CD4-positive, alpha-beta T cell treated with Interleukin-12 subunit alpha and Interleukin-12 subunit beta, for 1 hour (primary cell): ENCODE data around the gene MORC4.
A peak's percentile ranks its signal among the peaks of the same experiment; 100 is the strongest.

Source experiments
- DNase-seq: peaks from one replicate; pipeline ENCODE4 v3.0.0-alpha.2; 2020

The MORC4 gene

DNA sequence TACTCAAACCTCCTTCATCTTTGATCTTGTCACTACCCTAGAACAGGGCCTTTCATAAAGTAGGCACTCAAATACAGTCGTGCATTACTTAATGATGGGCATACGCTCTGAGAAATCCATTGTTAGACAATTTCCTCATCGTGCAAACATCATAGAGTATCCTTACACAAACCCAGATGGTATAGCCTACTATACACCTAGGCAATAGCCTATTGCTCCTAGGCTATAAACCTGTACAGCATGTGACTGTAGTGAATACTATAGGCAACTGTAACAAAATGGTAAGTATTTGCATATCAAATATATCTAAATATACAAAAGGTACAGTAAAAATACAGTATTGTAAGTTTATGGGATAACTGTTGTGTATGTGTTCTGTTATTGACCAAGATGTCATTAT, 47.9 kb downstream of the MORC4 start:
- DNase-seq: no peak

DNA sequence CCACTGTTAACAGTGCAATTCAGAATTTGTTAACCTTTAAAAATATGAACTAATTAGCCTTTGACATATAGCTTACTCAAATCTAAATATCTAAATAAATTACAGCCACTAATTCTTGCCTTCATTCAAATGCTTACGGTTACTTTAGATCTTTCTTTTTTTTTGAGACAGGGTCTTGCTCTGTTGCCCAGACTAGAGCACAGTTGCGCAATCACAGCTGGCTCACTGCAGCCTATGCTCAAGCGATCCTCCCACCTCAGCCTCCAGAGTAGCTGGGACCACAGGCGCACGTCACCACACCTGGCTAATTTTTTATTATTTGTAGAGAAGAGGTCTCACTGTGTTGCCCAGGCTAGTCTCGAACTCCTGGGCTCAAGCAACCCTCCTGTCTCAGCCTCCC, 48.8 kb downstream of the MORC4 start:
- DNase-seq: no peak

DNA sequence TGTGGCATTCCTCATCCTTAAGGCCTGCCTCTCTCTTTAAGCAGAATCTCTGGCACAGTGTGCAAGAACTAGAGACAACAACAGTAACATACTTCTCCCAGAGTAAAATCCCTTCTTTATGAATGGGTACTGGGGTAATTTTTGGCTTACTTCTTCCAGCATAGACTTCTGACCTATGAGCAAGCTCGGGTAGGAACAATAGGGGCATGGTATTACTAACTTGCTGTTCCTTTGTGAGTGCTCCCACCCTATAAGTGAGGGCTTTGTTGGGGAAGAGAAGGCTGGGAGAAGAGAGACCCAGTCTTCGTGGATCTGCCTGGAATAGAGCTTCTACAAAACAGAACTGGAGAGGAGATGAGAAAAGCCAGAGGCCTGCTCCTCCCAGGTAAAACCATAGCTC, 49.6 kb downstream of the MORC4 start:
- DNase-seq: no peak

DNA sequence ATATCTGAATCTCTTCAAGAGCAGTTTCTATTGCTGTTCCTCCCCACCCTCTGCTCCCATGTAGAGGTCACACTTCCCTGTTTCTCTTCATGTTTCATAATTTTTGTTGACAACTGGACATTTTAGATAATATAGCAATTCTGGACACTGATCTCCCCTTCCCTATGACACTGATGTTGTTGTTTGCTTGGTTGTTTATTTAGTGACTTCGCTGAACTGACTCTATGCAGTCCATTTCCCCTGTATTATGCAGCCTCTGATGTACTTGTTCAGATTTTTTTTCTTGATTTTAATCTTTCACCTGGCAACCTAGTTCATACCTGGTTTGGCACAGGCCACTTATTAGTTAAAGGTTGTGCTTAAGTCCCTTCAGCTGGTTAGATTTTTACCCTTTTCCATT, 50.6 kb downstream of the MORC4 start:
- no peak for DNase-seq

DNA sequence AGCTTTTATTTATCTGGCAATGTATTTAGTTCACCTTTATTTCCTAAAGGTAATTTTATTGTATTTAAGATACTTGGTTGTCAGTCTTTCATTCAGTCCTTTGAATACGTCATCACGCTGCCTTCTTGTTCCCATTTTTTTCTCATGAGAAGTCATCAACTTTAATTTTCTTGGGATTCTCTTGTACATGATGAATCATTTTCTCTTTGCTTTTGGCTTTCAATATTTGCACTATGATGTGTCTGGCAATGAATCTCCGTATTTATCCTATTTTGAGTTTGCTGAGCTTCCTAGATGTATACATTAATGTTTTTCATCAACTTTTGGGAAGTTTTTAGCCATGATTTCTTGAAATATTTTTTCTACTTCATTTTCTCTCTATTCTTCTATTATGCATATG, 51.4 kb downstream of the MORC4 start:
- no peak for DNase-seq

DNA sequence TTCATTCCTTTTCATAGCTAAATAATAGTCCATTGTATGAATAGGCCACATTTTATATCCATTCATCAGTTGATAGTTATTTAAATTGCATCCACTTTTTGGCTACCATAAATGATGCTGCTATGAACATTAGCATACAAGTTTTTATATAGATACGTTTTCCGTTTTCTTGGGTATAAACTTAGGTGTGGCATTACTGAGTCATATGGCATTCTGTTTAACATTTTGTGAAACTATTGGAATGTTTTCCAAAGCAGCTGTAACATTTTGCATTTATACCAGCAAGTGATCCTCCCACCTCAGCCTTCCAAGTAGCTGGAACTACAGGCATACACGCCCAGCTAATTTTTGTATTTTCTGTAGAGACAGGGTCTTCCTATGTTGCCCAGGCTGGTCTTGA, 53.5 kb downstream of the MORC4 start:
- no peak for DNase-seq

DNA sequence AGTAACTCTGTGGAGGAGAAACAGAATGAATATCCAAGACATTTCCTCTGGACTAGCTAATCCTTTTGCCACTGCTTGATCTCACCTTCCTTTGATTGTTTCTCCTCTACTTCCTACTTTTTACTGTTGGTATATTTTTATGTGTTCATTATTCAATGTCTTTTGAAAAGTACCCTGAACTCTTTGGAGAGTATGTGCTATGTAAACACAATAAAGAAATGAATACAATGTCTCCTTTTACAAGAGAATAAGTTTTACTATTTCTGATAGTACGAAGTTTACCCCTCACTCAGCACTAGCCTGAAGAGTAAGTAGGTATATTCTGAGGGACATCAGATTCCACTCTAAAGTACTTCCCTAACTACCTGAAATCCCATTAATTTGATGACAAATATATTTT, 59.9 kb downstream of the MORC4 start:
- no peak for DNase-seq

DNA sequence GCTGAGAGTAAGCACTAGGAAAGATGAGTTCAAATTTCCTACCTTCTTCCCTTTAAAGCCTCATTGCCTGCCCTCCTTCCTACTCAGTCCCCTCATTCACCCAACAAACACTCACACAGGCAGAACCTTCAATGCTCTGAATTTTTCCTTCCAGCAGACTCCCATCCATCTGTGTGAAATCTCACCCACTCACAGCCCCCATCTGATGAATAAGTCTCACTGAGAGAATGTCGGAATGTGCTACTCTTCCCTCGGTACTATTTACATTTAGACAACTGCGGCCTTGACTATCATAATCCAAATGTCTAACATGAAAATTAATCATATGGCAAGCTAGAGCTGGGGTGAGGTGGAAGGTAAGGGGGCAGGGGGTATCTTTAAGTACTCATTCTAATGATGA, 60.4 kb downstream of the MORC4 start:
- DNase-seq: no peak

DNA sequence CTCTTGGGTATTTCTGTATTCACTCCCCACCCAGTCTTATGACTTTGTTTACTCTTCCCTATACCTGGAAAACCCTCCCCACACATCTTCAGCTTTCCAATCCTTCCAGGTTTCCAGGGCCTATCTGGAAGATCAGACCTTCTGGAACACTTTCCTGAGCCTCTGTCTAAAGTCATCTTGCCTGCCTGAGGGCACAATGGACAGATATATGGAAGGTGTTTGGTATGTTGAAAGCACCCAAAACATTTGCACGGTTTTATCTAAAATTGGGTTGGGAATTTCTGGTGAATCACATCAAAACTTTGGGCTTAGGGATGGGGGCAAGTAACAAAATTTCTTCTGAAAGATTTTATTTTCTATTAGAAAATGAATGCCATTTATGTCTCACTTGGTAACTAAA, 63.8 kb downstream of the MORC4 start:
- no peak for DNase-seq

DNA sequence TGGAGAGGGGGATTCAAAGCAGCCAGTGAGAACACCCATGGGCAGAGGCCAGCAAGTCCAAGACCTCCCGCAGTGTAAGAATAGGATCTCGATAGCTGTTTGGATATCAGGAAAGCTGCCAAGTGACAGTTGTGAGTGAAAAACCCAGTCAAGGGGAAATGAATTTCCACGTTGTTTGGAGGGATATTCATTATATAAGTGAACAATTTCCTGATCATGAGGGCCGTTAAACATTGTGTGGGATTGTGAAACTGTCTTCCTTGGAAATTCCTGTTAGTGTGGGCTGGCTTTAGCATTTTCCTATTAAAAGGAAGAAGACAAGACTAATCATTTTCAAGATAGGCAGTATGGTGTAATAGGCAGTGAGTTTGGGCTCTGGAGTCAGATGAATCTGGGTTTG, 64.8 kb downstream of the MORC4 start:
- no peak for DNase-seq

DNA sequence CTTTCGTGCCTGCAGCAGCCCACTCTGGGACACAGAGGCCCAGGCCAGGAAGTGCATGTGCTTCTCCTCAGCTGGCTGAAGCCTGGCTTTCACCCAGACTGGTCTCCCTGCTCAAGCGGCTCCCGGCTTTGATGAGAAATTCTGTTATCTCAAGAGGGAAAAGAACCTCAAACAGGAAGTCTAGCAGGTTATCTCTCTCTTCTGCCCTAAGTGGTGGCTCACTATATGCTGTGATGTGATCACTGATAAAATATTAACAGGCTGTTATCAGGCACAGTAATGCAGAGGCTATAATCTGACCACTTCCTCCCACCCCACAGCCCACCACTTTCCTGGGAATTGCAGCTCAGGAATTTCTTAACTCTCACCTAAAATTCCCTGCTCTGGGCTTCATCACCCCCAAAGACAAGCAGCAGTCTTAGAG, 66.5 kb downstream of the MORC4 start:
- no peak for DNase-seq

DNA sequence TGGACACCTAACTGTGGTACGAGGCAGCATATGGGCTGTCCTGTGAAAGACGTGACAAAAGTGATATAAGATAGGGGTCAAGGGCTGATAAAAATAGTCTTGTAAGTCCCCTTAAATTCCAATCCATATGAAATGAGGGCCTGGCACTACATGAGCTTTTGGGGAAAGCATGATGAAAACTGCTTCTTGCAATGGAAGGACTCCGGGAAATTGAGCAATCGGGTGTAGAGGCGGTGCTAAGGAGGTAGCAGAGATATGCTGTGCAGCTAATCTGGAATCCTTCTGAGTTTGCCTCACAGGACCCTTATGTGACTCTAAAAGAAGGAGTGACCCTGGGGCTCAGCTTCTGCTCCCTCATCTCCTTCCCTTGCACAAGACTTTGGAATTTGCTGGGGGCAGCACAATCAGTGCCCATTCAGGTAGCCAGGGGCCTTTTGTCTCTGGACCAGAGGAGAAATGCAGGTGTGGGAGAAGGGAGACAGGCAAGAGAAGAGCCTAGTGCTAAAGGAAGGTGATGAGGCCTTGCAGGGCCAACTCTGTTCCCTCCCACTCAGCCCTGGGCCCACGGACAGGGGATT, 67.0 kb downstream of the MORC4 start:
- no peak for DNase-seq

DNA sequence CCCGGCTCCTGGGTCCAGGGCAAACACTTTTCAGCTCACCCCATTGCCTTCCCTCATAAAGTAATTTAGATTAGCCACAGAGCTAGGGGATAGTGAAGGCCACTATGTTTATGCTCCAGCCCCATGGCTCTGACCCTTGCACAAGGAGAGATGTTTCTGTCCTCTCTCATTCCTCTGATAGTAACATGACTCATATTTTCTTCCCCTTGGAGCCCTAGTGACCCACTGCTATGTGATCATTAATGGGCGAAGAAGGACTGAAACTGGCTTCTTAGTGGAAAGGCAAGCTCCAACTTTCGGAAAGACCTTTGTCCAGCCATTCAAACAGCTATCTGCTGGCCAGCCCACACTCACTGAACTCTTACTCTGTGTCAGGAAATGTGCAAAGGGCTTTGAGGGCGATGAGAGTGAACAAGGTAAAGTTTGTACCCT, 67.5 kb downstream of the MORC4 start:
- DNase-seq: no peak

DNA sequence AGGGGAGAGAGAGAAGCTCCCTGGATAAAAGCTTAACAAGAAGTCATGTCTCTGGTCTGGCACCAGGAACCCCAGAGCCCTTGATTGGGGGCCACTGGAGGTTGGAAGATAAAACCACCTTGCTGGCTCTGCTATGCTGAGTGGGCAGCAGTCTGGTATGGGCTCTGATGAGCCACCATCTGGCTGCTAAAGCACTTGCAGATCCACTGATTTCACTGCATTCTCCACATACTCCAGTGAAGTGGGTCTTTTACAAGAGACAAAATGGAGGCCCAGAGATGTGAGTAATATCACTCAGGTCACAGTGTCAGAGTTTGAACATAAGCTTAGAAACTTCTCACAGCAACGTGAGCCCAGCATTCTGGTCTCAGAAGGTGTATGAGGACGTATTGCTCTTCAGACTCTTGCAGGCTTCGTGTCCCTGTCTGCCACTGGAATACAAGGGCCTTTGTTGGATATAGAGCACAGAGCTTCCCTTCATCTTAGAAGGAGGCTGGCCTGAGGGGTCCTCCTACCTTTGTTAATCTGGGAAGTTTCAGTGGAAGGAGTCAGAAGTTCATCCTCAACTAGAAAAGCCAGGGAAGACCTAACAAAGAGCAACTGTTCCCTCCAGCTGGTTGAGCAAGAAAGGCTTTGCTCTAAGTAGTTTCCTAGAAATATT, 68.1 kb downstream of the MORC4 start:
- no peak for DNase-seq

DNA sequence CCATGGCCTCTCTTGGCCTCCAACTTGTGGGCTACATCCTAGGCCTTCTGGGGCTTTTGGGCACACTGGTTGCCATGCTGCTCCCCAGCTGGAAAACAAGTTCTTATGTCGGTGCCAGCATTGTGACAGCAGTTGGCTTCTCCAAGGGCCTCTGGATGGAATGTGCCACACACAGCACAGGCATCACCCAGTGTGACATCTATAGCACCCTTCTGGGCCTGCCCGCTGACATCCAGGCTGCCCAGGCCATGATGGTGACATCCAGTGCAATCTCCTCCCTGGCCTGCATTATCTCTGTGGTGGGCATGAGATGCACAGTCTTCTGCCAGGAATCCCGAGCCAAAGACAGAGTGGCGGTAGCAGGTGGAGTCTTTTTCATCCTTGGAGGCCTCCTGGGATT, 71.8 kb downstream of the MORC4 start:
- no peak for DNase-seq

DNA sequence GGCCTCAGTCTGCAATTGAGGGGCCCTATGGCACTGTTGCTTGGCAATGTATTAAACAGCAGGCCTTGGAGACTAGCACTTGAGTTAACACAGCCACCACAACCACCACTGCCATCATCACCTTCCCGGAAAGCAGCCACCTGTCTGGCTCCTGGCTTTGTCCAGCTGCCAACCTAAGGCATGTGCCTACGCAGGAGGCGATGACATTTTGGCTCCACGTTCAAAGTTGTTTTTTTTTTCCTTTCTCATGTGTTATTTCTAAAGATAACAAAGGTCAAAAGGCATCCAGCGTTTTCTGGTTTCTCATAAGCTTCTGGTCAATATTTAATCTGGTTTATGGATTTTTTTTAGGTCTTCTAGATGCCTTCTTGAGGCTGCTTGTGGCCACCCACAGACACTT, 72.3 kb downstream of the MORC4 start:
- no peak for DNase-seq

DNA sequence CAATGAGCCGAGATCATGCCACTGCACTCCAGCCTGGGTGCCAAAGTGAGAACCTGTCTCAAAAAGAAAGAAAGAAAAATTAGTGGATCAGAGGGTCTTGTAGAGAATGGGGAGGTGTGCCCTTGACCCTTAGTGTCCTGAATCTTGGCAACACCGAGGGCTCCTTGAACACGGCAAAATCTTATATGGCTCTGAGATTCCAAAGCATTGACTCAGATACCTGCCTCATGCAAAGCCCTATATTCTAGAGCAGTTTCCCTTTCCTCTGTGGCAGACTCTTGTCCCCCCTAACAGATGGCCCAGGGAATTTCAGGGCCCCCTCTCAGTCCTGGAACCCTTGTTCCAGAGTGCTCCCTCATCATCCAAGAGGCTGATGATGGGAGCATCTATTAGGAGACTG, 73.0 kb downstream of the MORC4 start:
- DNase-seq: no peak

DNA sequence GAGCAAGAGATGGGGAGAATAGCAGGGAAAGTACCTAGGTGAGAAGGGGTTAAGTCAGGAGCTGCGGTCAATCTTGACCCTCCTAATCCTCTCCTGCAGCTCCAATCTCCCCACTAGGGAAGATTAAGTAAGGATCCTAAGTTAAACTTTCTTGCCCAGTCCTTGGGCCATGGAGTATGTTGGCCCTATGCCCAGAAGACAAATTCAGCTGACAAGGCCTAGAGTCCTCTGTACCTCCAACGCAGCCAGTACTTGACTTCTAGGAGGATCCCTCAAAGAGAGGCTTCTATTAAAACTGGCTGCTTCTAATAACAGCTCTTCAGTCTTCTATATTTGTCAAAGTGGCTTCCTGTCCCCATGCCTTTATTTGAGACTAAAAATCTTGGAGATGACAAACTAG, 78.4 kb downstream of the MORC4 start:
- DNase-seq: no peak

DNA sequence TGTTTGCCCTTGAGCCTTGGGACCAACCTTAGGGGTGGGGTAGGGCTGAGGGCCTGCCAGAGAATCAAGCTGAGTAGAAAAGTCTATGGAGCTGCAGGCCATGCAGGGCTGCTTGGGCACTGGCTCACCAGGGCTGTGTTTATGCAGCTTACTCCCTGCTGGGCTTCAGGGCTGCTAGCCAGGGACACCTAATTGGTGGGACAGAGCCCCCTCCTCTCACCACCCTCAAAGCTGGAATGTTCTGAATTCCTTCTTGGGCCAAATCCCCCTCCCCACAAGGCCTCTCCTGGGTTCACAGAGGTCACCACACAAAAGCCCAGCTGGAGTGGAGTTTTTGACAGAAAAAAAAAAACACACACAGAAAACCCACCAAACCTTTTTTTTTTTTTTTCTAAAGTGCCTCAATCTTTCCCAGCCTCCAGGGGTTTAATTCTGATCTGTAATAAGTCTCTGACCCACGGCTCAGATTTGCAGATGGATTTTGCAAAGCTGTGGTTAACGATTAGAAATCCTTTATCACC, 80.0 kb downstream of the MORC4 start, which contains the start of gene CLDN2:
Gene CLDN2, plus strand, starts transcription at position 471 of the 521 bp plus-strand sequence. CDS start 7,827 bp downstream, outside the sequence.
- no peak for DNase-seq

DNA sequence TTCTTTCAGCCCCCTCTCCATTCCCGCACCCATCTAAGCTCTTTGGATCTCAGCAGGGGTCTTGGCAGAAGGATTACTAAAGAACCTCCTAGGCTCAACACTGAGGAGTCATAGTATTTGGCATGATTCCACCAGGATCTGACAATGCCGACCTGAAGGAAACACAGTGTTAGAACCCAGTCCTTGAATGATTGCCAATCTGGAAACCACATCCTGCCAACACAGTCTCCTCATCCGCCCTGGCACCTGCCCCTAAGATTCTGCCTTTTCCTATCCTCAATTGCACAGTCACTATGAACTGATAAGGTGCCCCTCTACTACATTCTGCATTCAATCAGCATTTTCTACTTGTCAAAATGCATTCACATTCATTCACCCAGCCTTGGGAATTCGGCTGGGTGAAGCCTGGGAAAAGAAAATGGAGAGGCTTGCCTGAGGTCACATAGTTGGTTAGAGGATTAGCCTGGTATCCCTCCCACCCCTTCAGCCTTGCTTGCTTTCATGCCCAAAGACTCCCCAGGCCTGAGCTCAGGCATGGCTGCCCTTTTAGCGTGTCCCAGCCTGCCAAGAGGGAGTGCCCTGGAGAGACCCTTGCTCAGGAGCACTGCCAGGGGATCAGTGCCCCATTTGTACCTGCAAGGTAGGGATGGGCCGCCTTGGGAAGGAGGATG, 82.0 kb downstream of the MORC4 start:
- DNase-seq: peak; percentile 38

DNA sequence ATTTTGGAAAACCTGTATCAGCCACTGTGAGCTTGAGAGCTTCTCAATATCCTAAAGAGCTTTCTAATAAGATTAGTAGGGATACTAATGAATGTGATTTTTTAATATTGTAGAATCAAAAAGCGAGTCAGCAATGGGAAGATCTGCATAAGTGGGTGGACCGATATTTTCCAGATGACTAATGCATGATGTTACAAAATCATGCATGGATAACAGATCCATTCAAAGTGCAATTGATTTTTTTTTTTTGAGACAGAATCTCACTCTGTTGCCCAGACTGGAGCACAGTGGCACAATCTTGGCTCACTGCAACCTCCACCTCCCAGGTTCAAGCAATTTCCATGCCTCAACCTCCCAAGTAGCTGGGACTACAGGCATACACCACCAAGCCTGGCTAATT, 87.1 kb downstream of the MORC4 start:
- DNase-seq: no peak

DNA sequence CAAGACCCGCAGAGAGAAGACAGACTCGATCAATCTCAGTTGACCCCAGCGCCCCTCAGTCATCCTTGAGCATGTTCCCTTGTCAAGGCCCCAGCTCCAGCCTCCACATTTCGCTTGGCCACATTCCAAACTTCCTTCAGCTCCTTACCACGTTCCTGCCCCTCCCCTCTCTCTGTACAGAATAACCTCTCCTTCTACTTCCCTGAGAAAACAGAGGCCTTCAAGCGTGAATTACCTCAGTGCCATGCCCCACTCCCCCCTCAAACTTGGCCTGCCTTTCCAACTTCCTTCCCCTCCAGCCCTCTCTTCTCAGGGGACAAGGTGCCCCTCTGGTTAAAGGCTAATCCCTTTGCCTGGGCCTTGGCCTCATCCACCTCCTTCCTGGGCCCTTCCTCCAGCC, 93.7 kb downstream of the MORC4 start:
- no peak for DNase-seq

DNA sequence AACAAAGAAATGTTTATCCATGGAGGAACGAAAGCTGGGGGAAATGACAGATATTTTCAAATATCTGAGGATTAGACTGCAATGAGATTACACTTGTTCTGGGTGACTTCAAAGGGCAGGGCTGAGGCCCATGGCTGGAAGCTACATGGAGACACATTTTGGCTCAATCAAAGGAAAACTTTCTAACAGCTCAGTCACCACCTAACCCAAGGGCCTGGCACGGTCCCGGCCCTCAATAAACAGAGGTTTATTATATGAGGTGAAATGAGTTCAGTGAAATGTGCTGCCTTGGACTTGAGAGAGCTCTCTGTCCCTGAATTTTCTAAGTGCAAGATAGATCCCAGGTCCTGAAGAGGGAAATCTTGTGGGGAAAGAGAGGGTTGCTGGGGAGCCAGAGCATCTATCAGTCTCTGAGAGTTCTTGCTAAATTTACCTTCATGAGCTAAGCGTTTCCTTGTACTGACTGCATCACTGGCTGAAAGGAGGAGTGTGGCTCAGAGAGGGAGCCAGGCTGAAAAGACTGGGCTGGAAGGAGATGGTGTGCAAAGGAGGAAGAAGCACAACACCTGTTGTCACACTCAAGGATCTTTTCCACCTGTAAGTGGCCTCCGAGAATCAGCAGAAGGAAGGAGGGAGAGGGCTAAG, 94.8 kb downstream of the MORC4 start:
- DNase-seq: no peak
